HG03280 (cell line): ENCODE data around the gene ACVR1.
"Not testable (repeated sequence)": the region's sequence is repeated elsewhere in the genome, so short reads cannot be mapped to it uniquely, and the experiment has no call there.

Source experiments
- ATAC-seq: cut with Tn5 transposase; IDR thresholded peaks from one replicate; pipeline ENCODE4 v1.9.1; 2021; ENCODE audit warnings: mild to moderate bottlenecking, moderate library complexity; ENCODE audit not compliant: unreplicated experiment

The ACVR1 gene

DNA sequence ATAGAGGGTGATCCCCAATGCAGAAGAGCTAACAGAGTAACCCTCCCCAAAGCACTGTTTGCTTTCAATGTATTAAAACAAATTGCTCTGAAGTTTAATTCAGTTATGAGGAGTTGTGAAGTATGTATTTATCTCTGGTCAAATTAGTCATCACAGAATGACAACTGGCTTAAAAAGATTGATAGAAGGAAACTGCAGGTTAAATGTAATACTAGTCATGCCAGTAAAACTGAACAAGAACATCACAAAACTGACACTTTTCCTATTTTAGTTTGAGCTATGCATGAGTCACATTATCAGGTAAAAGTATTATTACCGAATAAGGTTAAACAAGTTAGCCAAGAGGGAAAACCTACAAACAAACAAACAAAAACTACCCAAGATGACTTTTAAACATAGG lies 148.4 kb downstream of the ACVR1 start:
- ATAC-seq = no peak

DNA sequence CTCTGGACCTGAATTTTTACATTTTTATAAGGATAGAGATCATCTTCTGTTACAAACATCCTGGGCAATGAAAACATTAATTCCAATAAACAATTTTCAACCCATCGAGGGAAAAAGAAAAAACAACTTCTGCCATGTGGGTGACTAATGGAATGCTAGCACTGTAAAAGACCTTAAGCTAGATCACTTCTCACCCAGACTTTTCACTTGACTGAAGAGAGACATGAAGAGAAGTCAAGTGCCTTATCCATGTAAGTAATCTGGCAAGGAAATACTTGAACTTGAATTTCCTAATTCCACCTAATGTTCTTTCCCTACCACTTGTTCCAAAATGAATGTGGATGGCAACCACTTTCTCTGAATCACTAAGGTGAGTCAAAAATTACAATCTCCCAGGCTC lies 149.2 kb downstream of the ACVR1 start:
- ATAC-seq = no peak

DNA sequence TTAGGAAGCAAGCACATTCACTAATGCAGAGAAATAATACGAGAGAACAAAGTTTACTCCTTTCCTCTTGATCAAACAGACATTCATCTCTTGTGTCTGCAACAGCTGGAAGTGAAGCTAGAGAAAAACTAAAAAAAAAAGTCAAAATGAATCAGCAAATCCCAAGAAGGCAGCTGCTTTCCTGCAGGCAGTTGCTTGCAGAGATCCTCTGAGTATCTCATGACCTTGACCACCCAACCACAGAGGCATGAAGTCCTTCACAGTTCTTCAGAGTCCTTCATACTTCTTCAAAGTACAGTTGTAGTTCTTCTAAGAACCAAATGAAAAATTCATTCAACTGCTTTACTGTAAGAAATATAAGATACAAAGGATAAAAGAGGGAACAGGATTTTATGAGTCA lies 150.3 kb downstream of the ACVR1 start:
- ATAC-seq = no peak

DNA sequence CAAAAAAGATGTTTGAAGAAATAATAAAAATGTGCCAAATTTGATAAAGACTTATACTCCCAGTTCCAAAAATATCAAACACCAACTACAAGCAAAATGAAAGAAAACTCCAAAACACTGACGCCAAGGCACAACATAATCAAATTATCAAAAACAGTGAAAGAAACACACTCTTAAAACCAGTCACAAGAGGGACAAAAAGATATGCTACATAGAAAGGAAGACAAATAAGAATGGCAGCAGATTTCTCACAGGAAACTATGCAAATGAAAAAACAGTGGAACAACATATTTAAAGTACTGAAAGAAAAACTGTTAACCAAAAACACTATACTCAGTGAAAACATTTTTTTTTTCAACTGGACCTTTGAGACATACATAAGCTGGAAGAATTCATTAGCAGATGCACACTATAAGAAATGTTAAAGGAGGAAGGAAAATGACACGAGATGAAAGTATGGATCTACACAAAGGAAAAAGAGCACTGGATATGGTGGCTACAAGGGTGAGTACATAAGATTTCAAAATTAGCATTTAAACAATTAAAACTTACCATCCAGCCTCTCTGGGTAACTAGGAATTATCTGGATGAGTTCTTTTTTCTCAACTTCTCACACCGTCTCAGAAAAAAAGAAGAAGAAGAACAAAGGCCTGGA lies 153.4 kb downstream of the ACVR1 start:
- no peak for ATAC-seq

DNA sequence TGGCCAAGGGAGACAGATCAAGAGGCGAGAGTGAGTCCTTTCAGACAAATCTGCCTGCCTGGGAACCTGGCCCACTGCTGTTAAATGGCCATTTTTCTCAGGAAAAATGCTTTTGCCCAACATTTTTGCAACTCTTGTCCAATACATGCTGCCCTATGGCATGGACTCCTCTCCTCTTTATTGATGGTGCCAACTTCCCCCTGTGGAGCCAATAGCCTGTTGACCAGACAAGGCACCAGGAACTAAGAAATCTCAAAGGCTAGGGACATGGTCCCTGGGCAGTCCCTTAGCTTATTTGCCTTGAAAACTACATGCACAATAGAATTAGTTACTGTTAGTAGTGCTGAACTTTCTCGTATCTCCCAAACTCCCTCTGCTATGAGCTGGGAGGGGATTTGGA lies 155.6 kb downstream of the ACVR1 start:
- ATAC-seq = no peak

DNA sequence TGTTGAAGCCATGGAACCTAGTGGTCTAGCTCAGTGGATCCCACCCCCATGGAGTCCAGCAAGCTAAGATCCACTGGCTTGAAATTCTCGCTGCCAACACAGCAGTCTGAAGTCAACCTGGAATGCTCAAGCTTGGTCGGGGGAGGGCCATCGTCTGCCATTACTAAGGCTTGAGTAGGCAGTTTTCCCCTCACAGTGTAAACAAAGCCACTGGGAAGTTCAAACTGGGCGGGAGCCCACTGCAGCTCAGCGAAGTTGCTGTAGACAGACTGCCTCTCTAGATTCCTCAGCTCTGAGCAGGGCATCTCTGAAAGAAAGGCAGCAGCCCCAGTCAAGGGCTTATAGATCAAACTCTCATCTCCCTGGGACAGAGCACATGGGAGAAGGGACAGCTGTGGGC lies 171.5 kb downstream of the ACVR1 start:
- not testable (repeated sequence) for ATAC-seq

DNA sequence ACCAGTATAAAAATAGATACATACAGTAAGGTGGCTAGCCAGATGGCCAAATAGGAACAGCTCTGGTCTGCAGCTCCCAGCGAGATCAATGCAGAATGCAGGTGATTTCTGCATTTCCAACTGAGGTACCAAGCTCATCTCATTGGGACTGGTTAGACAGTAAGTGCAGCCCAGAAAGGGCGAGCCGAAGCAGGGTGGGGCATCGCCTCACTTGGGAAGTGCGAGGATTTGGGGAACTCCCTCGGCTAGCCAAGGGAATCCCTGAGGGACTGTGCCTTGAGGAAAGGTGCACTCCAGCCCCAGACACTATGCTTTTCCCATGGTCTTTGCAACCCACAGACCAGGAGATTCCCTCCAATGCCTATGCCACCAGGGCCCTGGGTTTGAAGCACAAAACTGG lies 172.0 kb downstream of the ACVR1 start:
- not testable (repeated sequence) for ATAC-seq

DNA sequence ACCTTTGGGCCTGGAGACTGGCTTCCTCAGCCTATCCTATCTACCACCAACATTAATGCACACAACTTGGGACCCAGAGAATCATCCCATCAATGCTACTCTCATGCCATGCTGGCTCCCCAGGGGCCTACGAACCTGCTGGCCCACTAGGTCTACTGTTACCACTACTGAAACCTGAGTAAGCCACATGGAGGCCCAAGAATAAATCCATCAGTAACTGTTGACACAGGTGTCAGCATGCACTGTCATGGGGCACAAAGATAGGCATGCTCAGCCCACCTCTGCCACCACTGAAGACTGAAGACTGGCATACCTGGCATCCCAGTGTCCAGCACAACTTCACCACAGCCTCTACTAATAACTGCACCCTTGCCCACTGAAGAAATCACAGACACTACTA lies 176.3 kb downstream of the ACVR1 start:
- no peak for ATAC-seq

DNA sequence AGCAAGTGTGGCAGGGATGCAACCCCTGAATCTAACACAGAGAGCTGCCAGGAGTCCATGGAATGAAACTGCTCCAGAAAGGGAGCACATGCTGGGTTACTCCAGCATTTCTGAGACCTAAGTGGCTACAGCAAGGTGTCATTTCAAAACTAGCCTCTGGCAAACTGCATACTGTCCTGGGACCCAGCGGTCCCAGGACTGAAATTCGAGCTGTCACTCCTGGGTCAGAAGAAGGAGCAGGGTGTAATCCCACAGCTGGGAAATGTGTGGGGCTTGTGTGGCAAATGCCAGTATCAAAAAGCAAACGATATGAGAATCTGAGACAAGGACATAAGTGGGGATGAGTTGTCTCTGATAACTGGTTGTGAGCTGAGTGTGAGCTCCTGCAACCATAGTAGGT lies 177.1 kb downstream of the ACVR1 start:
- no peak for ATAC-seq

DNA sequence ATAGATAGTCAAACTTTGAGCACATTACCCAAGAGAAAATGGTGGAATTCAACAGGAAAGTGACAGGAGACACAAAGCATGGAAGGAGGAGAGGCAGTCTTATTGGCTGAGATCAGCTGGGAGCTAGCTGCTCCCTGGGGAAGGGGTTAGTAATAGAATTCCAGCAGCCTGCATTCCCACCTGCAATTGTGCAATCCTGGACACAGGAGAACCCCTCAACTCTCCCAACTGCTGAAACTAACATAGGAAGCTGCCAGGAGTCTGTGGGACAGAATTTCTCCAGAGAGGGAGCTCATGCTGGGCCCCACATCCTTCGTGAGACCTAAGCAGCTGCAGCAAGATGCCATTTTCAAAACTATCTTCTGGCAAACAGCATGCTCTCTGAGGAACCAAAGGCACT lies 177.7 kb downstream of the ACVR1 start:
- no peak for ATAC-seq

DNA sequence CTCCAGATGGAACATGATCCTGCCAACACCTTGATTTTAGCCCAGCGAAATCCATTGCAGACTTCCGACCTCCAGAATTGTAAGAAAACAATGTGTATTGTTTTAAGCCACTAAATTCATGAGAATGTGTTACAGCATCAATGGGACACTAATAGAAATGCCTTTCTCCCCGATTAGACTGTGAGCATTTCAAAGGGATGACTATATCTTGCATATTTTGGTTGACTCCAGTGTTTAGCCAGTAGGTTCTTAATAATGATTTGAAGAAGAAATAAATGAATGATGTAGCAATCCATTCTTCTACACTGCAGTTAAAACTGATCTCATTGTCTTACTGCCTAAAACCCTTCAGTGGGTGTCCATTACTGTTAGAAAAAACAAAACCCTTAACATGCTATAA lies 180.1 kb downstream of the ACVR1 start:
- ATAC-seq = no peak

DNA sequence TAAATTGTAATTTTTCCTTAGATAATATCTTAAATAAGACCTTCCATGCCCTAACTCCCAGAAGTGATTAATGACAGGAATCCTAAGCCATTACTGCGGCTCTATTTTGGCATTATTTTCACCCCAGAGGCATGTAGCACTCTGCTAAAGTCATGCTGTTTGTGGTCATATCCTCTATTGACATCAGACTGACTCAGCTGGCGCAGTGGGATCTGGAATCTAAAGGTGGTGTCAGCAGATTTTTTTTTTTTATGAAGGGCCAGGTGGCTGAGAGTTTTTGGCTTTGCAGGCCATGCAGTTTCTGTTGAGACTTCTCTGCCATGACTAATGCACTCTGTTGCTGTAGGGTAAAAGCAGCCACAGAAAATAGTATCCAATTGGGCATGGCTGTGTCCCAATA lies 183.4 kb downstream of the ACVR1 start:
- ATAC-seq = no peak

DNA sequence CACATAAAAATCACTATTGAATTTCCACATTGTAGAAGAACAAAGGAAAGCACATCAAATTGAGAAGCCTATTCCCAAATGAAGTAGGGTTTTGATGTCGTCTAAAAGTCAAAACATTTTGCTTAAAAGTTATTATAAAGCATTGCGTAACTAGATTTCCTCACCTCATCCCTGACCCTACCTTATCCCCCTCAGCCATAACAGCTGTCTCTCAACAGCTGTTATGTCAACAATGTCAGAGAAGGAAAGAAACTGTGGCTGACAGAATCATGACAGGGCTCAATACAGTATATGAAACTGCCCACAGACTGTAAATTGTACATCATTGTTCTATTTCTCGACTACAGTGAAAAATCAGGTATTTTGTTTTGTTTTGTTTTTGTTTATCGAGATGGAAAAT lies 184.4 kb downstream of the ACVR1 start:
- no peak for ATAC-seq

DNA sequence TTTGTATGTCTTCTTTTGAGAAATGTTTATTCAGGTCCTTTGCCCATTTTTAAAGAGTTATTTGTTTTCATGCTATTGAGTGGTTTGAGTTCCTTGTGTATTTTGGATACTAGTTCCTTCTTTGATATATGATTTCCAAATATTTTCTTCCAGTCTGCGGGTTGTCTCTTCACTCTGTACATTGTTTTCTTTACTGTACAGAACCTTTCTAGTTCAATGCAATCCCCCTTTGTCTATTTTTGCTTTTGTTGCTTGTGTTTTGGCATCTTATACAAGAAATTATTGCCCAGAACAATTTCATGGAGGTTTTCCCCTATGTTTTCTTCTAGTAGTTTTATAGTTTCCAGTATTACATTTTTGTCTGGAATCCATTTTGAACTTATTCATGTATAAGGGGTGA lies 185.0 kb downstream of the ACVR1 start:
- no peak for ATAC-seq
